Tracheal epithelial cell (primary cell): ENCODE results near the gene VCX. TPM values are rescaled to one million over a fixed set of nuclear protein-coding genes. Genes with fewer than 3 reads are reported as not detected.

Experiments
- total RNA-seq: library from RNA; depleted of rRNA; stranded (reverse); fragments of >200 nt; gene quantifications from 2 replicates; pipeline ENCODE4 v1.2.1, GENCODE V29; 2014

Gene VCX
- total RNA-seq, result not detected in 2 replicates

DNA sequence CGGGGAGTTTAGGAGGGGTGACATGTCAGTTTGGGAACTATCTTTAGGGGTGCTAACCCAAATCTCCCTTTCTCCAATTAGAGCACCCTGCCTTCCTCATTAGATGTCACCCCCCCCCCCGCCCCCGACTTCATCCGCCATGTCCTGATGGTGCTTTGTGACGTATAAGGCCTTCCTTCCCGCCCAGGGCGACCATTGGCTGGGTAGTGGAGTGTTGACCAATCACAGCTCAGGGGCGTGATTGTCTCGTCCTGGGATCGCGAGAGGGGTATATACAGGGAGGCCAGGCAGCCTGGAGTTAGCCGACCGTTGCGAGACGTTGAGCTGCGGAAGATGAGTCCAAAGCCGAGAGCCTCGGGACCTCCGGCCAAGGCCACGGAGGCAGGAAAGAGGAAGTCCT is at the start of gene VCX:
TSS of gene VCX (plus strand) at position 301 of the 400 bp plus-strand sequence. CDS start at position 334, 33 bp downstream.

Other genes starting within 250 kb of the VCX start
- gene PNPLA4, start 84.2 kb downstream of the VCX start, total RNA-seq, result 17.6 and 24.3 TPM in 2 replicates